Breast epithelium (tissue), 3 donors: Measurements from ENCODE around the gene EFHC2.

Experiments
- POLR2A ChIP-seq: fragments of 450-650 bp; IDR thresholded peaks from one replicate; pipeline ENCODE4 v1.6.1; 2016; ENCODE audit warnings: antibody characterized with exemption, mild to moderate bottlenecking, moderate library complexity
- TF ChIP-seq, protein P1 (sequence below), 3 donors: fragments of 450-650 bp; IDR thresholded peaks; one replicate each; pipeline ENCODE4 v1.5.1; 2016 to 2017; ENCODE audit warnings: antibody characterized with exemption in 3 of 3, mild to moderate bottlenecking in 3 of 3, moderate library complexity in 3 of 3

DNA sequence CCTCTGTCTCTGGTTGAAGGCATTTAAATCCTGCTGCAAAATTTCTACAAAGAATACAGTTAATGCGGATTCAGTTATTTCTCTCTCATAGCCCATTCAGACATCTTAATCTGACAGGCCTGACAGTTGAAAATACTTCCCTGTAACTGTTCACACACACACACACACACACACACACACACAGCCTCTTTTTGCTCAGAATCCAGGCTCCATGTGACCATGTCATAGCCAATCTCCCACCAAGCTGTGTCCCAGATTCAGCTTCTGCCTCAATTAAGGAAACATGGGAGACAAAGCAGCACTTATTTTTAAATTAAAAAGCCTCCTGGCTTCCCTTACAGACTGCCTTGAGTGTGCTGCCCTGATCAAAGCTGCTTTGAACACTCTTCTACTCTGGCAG is 49.3 kb upstream of the EFHC2 start:
- TF ChIP-seq, protein P1, sequence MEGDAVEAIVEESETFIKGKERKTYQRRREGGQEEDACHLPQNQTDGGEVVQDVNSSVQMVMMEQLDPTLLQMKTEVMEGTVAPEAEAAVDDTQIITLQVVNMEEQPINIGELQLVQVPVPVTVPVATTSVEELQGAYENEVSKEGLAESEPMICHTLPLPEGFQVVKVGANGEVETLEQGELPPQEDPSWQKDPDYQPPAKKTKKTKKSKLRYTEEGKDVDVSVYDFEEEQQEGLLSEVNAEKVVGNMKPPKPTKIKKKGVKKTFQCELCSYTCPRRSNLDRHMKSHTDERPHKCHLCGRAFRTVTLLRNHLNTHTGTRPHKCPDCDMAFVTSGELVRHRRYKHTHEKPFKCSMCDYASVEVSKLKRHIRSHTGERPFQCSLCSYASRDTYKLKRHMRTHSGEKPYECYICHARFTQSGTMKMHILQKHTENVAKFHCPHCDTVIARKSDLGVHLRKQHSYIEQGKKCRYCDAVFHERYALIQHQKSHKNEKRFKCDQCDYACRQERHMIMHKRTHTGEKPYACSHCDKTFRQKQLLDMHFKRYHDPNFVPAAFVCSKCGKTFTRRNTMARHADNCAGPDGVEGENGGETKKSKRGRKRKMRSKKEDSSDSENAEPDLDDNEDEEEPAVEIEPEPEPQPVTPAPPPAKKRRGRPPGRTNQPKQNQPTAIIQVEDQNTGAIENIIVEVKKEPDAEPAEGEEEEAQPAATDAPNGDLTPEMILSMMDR (IDR thresholded peaks at IDR 0.05) = no peak
- TF ChIP-seq POLR2A = no peak
